HepG2 (cell line): Measurements from ENCODE around the gene ERCC2. TPM values are rescaled to one million over a fixed set of nuclear protein-coding genes. Genes with fewer than 3 reads are reported as not detected.

ENCODE experiments used
- ARNTL ChIP-seq: sonication (generic); formaldehyde crosslinking; IDR thresholded peaks from 2 replicates; pipeline ENCODE4 v1.4.0; 2020; ENCODE audit warnings: mild to moderate bottlenecking, missing genetic modification reagents
- ATF5 ChIP-seq: sonication (generic); formaldehyde crosslinking; IDR thresholded peaks from 2 replicates; pipeline ENCODE4 v1.4.0; 2020; ENCODE audit warnings: mild to moderate bottlenecking, low read depth, missing genetic modification reagents
- CEBPB ChIP-seq: IDR thresholded peaks from 2 replicates; pipeline ENCODE4 v1.6.1; 2011; ENCODE audit warnings: low read depth, low read length, improper control_type of control experiment, borderline replicate concordance
- ELK4 ChIP-seq: sonication (generic); formaldehyde crosslinking; IDR thresholded peaks from 2 replicates; pipeline ENCODE4 v1.9.0; 2021; ENCODE audit warnings: missing genetic modification reagents, borderline replicate concordance
- KDM3A ChIP-seq: IDR thresholded peaks from 2 replicates; pipeline ENCODE4 v1.6.1; 2018; ENCODE audit warnings: low read depth, missing compliant biosample characterization
- NFE2L2 ChIP-seq: fragments of 150-350 bp; IDR thresholded peaks from 2 replicates; pipeline ENCODE4 v1.6.1; 2014; ENCODE audit warnings: low read length
- NFKB2 ChIP-seq: sonication (generic); formaldehyde crosslinking; IDR thresholded peaks from 2 replicates; pipeline ENCODE4 v1.4.0; 2020; ENCODE audit warnings: missing genetic modification reagents, borderline replicate concordance
- RCOR2 ChIP-seq: IDR thresholded peaks from 2 replicates; pipeline ENCODE4 v1.6.1; 2016; ENCODE audit warnings: missing biosample characterization, missing genetic modification reagents
- RELA ChIP-seq: sonication (generic); formaldehyde crosslinking; IDR thresholded peaks from 2 replicates; pipeline ENCODE4 v1.4.0; 2020; ENCODE audit warnings: missing genetic modification reagents
- TARDBP ChIP-seq: sonication (generic); formaldehyde crosslinking; IDR thresholded peaks from 2 replicates; pipeline ENCODE4 v1.8.0; 2022; ENCODE audit warnings: mild to moderate bottlenecking, missing genetic modification reagents
- TIGD3 ChIP-seq: sonication (generic); formaldehyde crosslinking; IDR thresholded peaks from 2 replicates; pipeline ENCODE4 v1.5.1; 2020; ENCODE audit warnings: mild to moderate bottlenecking, missing genetic modification reagents, borderline replicate concordance
- USF2 ChIP-seq, 2 experiments: sonication (generic) in 1 of 2; formaldehyde crosslinking in 1 of 2; IDR thresholded peaks; 2 replicates each; pipeline versions ENCODE4 v1.5.1 to v1.6.1; 2011 to 2020; ENCODE audit warnings: borderline replicate concordance in 1 of 2, low read depth in 1 of 2, low read length in 1 of 2, mild to moderate bottlenecking in 1 of 2, missing genetic modification reagents in 1 of 2, moderate library complexity in 1 of 2
- WIZ ChIP-seq: sonication (generic); formaldehyde crosslinking; IDR thresholded peaks from 2 replicates; pipeline ENCODE4 v1.5.1; 2020; ENCODE audit warnings: mild to moderate bottlenecking, missing genetic modification reagents
- ZBTB44 ChIP-seq: sonication (generic); formaldehyde crosslinking; IDR thresholded peaks from 2 replicates; pipeline ENCODE4 v1.4.0; 2020; ENCODE audit warnings: missing genetic modification reagents
- ZFP36L1 ChIP-seq: sonication (generic); formaldehyde crosslinking; IDR thresholded peaks from 2 replicates; pipeline ENCODE4 v1.8.0; 2022; ENCODE audit warnings: mild to moderate bottlenecking, missing genetic modification reagents, moderate library complexity
- ZFP91 ChIP-seq: sonication (generic); formaldehyde crosslinking; IDR thresholded peaks from 2 replicates; pipeline ENCODE4 v1.9.0; 2022; ENCODE audit warnings: missing genetic modification reagents, mild to moderate bottlenecking, borderline replicate concordance
- ZNF430 ChIP-seq: sonication (generic); formaldehyde crosslinking; IDR thresholded peaks from 2 replicates; pipeline ENCODE4 v1.9.0; 2021; ENCODE audit warnings: mild to moderate bottlenecking, missing genetic modification reagents
- ZNF549 ChIP-seq: sonication (generic); formaldehyde crosslinking; IDR thresholded peaks from 2 replicates; pipeline ENCODE4 v1.5.0; 2020; ENCODE audit warnings: missing genetic modification reagents
- ZNF652 ChIP-seq: IDR thresholded peaks from 2 replicates; pipeline ENCODE4 v1.6.1; 2016; ENCODE audit warnings: low read depth, borderline replicate concordance
- ZNF781 ChIP-seq: sonication (generic); formaldehyde crosslinking; IDR thresholded peaks from 2 replicates; pipeline ENCODE4 v1.5.1; 2020; ENCODE audit warnings: borderline replicate concordance, mild to moderate bottlenecking, missing genetic modification reagents; ENCODE audit errors: not compliant biosample characterization
- polyA plus RNA-seq, 8 experiments: library from polyadenylated mRNA; depleted of rRNA in 3 of 8; stranded (reverse) in 7 of 8; unstranded in 1 of 8; fragments of >200 nt; fragmentation: Illumina TruSeq in 4 of 8; extraction: Trizol in 4 of 8; gene quantifications; 2 replicates each; pipeline versions ENCODE4 v1.2.1 to v1.2.3, GENCODE V29; 2011 to 2016; ENCODE audit warnings: low read depth in 4 of 8, missing spikeins in 1 of 8, mixed read lengths in 1 of 8; ENCODE audit not compliant: insufficient read depth in 1 of 8
- total RNA-seq, 5 experiments: library from RNA; depleted of rRNA; stranded (reverse); fragments of >200 nt; fragmentation: Illumina TruSeq; extraction: Trizol; gene quantifications; 2 replicates each; pipeline ENCODE4 v1.2.3, GENCODE V29; 2016; ENCODE audit warnings: low read depth in 1 of 5

Gene ERCC2
- total and polyA plus RNA-seq, 2 of the 13 experiments (the other 11 are each of a cell fraction or from before 2014, with no cell fraction given): 25.4 to 49.2 TPM

GRCh38 chr19:45406226-45407090 lies 36.1 kb upstream of the ERCC2 start, which contains the start of gene POLR1G (continued):
- TF ChIP-seq ZFP91 (CRISPR knock-in tag) (peak; percentile 100), TARDBP (CRISPR knock-in tag) (peak; percentile 68), NFKB2 (CRISPR knock-in tag) (peak; percentile 52; the same call in 1 of the 2 replicates), USF2 (IDR thresholded peaks at IDR 0.05; ENCODE audit: low read depth, low read length) (peak; percentile 35; the same call in 1 of the 2 replicates), USF2 (CRISPR knock-in tag; IDR thresholded peaks at IDR 0.05; ENCODE audit: borderline replicate concordance) (peak; percentile 64; the same call in 1 of the 2 replicates), RELA (CRISPR knock-in tag) (no peak), TIGD3 (CRISPR knock-in tag) (no peak), ZBTB44 (CRISPR knock-in tag) (no peak), KDM3A (CRISPR knock-in tag) (no peak), NFE2L2 (no peak), CEBPB (no peak), ZNF781 (CRISPR knock-in tag) (no peak), ELK4 (no peak), ZNF652 (CRISPR knock-in tag) (no peak), RCOR2 (no peak), ZNF430 (CRISPR knock-in tag) (no peak), ZFP36L1 (no peak), WIZ (CRISPR knock-in tag) (no peak), ATF5 (CRISPR knock-in tag) (no peak), ZNF549 (CRISPR knock-in tag) (no peak), ARNTL (CRISPR knock-in tag) (peak; percentile 92)
